Calu3 (cell line): ENCODE results near the gene TMEM98. TPM values are rescaled to one million over a fixed set of nuclear protein-coding genes. Genes with fewer than 3 reads are reported as not detected.

Source experiments
- BruUV-seq: library from RNA; stranded (reverse); fragments of 400-500 nt; replicated peaks from 2 replicates; lab custom pipeline; 2021; lab: Mats Ljungman, UMichigan
- CTCF ChIA-PET: fragments of 300-600 bp; sonication (Branson Sonifier 250); formaldehyde crosslinking; loops from one replicate; lab custom pipeline; 2022; ENCODE audit warnings: antibody characterized with exemption; lab: Charles Lee
- DNase-seq: peaks from one replicate; pipeline ENCODE4 v3.0.0; 2022
- H3K27ac Mint-ChIP-seq: one replicate; pipeline ENCODE4 v1.8.0; 2022; ENCODE audit warnings: mixed read lengths; ENCODE audit not compliant: unreplicated experiment
- H3K27me3 Mint-ChIP-seq: one replicate; pipeline ENCODE4 v1.8.0; 2022; ENCODE audit warnings: mixed read lengths; ENCODE audit not compliant: unreplicated experiment
- H3K36me3 Mint-ChIP-seq: one replicate; pipeline ENCODE4 v1.8.0; 2022; ENCODE audit warnings: mild to moderate bottlenecking, moderate library complexity, mixed read lengths; ENCODE audit not compliant: insufficient read depth, unreplicated experiment
- H3K4me1 Mint-ChIP-seq: one replicate; pipeline ENCODE4 v1.8.0; 2022; ENCODE audit warnings: mild to moderate bottlenecking, low read depth, mixed read lengths; ENCODE audit not compliant: unreplicated experiment
- H3K4me3 Mint-ChIP-seq: one replicate; pipeline ENCODE4 v1.8.0; 2022; ENCODE audit warnings: mild to moderate bottlenecking, low read depth, moderate library complexity, mixed read lengths; ENCODE audit not compliant: unreplicated experiment
- H3K9me3 Mint-ChIP-seq: one replicate; pipeline ENCODE4 v1.8.0; 2022; ENCODE audit warnings: low read depth, mixed read lengths; ENCODE audit not compliant: unreplicated experiment
- intact Hi-C: fragments of 100-400 bp; cut with micrococcal nuclease; formaldehyde crosslinking; loops from one replicate; pipeline ENCODE4 v1.10.0; 2022; ENCODE audit not compliant: unreplicated experiment
- total RNA-seq: library from RNA; stranded (reverse); gene quantifications from 2 replicates; pipeline ENCODE4 v1.2.3, GENCODE V29; 2022
- TF ChIP-seq, protein P1 (sequence below): fragments of 200-600 bp; IDR thresholded peaks from one replicate; pipeline ENCODE4 v1.8.0; 2022; ENCODE audit warnings: antibody characterized with exemption; ENCODE audit not compliant: unreplicated experiment

The TMEM98 gene
- total RNA-seq, 1 experiment from 2014 or later: 2.1 TPM

DNA sequence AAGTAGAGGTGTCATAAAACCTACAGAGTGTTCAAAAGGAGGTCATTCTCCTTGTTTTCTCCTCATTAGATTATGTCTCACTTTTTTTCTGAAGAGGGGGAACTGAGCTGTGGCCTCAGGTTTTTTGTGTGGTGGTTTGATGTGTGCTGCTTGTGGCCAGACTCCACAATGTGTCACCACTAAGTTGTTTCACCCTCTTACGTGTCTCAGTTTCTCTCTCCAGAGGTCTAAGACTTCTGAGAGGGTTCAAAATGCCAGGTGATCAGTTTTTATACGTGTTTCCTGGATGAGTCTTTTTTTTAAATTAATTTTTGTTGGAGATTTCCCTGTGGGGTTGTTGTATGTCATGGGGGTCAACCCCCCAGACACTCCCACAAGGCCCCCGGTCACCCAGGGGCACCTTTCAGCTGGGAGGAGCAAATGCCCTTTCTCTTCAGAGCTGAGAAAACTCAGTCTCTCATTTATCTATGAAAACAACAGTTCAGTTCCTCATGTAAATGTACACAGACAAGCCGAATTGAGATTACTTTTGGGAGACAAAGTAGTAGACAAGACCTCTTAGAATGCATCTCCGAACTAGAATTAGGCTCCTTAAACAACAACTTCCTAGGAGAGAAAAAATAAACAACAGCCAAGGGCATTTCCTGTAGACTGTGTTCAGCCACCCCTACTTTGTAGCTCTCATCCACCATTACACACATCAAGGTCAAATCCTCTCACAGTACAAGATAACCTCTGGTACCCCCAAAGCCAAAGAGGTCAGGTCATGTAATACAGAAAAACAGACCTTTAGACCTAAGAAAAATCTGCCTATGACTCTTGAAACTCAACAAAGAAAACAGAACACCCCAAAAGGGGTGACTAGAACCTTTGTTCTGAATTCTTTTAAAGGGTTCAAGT lies 23.9 kb upstream of the TMEM98 start:
- CTCF ChIA-PET: no interaction called here
- BruUV-seq: no TSS peak
- H3K27ac Mint-ChIP-seq: no peak overlapping the region

DNA sequence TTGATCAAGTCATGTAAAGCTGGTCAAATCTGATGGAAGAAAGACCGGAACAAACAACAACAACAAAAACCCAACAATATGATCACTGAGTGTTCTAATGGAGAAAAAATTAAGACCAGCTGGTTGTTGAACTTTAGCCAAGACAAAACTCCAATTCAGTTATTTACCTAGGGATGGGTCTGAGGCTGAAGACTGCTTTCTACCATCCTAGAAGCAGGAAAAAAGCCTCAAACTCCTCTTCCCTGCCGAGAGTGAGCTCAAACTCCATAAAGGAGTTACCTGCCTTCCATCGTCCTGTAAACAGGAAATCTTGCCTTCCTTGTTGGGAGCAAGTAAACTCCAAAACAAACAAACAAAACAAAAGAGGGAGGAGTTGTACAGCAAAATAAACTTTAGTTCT lies 23.1 kb upstream of the TMEM98 start:
- intact Hi-C loops: no loop called here
- H3K4me1 Mint-ChIP-seq: no peaks in the 10 kb centered on the region
- no peak overlapping the region for H3K27ac Mint-ChIP-seq
- CTCF ChIA-PET: no interaction called here
- TF ChIP-seq, protein P1, sequence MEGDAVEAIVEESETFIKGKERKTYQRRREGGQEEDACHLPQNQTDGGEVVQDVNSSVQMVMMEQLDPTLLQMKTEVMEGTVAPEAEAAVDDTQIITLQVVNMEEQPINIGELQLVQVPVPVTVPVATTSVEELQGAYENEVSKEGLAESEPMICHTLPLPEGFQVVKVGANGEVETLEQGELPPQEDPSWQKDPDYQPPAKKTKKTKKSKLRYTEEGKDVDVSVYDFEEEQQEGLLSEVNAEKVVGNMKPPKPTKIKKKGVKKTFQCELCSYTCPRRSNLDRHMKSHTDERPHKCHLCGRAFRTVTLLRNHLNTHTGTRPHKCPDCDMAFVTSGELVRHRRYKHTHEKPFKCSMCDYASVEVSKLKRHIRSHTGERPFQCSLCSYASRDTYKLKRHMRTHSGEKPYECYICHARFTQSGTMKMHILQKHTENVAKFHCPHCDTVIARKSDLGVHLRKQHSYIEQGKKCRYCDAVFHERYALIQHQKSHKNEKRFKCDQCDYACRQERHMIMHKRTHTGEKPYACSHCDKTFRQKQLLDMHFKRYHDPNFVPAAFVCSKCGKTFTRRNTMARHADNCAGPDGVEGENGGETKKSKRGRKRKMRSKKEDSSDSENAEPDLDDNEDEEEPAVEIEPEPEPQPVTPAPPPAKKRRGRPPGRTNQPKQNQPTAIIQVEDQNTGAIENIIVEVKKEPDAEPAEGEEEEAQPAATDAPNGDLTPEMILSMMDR: no peak
- peaks cover 18% of the 10 kb centered on the region for H3K27me3 Mint-ChIP-seq
- no peaks in the 10 kb centered on the region for H3K9me3 Mint-ChIP-seq
- no TSS peak for BruUV-seq
- H3K36me3 Mint-ChIP-seq: no peaks in the 10 kb centered on the region
- no peak for DNase-seq
- H3K4me3 Mint-ChIP-seq: no peak overlapping the region

More for the DNA sequence above, 23.9 kb upstream of the TMEM98 start:
- no peak overlapping the region for H3K4me3 Mint-ChIP-seq
- TF ChIP-seq, protein P1: no peak
- H3K27me3 Mint-ChIP-seq: peaks cover 18% of the 10 kb centered on the region
- H3K4me1 Mint-ChIP-seq: no peaks in the 10 kb centered on the region
- DNase-seq: no peak
- intact Hi-C loops: no loop called here
- H3K9me3 Mint-ChIP-seq: no peaks in the 10 kb centered on the region
- H3K36me3 Mint-ChIP-seq: no peaks in the 10 kb centered on the region

DNA sequence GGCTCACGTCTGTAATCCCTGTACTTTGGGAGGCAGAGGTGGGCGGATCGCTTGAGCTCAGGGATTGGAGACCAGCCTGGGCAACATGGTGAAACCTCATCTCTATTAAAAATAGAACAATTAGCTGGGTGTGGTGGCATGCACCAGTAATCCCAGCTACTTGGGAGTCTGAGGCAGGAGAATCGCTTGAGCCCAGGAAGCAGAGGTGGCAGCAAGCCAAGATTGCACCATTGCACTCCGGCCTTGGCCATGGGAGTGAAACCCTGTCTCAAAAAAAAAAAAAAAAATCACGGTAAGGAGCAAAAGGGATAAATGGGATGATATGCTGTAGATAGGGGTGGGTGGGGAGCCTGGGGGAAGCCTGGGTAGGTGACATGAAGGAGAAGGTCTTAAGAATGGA lies 20.4 kb upstream of the TMEM98 start:
- no peak for DNase-seq
- Mint-ChIP-seq H3K4me1 (no peaks in the 10 kb centered on the region), H3K36me3 (no peaks in the 10 kb centered on the region), H3K27ac (no peak overlapping the region), H3K27me3 (peaks cover 18% of the 10 kb centered on the region), H3K9me3 (no peaks in the 10 kb centered on the region), H3K4me3 (no peak overlapping the region)
- intact Hi-C loops: no loop called here
- no TSS peak for BruUV-seq
- TF ChIP-seq, protein P1: no peak
- CTCF ChIA-PET: interaction anchor here (0.7 kb wide), 1 partner anchor 149 kb away, joined by 5 read pairs; no protein-coding TSS in a partner anchor

DNA sequence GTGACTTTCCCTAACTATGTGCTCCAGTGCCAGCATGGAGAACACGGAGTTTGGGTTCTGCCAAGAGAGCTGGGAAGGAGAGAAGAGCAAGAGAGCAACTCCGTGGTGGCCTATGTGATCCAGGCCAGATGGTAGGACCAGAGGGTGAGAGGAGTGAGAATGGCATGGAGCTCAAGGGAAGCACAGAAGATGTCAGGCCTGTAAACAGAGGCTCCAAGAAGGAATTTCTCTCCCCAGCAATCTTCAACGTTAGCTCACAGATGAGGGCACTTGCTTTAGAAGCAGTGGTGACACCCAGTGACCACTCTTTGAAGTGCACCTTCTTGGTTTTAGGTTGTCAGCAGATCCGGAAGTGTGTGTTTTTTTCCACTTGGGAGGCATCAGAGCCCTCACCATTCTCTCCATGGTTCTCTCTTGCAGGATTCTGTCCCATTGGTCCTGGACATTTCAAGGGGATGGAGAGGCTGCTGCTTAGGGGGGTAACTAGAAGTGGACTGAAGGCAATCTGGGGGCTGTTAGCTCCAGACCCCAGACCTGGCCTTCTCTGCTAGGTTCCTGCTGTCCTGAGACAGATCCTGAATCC lies 18.1 kb upstream of the TMEM98 start:
- Mint-ChIP-seq H3K4me3 (no peak overlapping the region), H3K9me3 (no peaks in the 10 kb centered on the region), H3K36me3 (no peaks in the 10 kb centered on the region), H3K27me3 (peaks cover 29% of the 10 kb centered on the region), H3K4me1 (no peaks in the 10 kb centered on the region), H3K27ac (no peak overlapping the region)
- intact Hi-C loops: loop anchor here (1.0 kb wide), 1 partner anchor 127 kb away; no protein-coding TSS in a partner anchor
- BruUV-seq: no TSS peak
- TF ChIP-seq, protein P1: peak; percentile 71
- CTCF ChIA-PET: interaction anchor here (0.5 to 1.0 kb wide), 8 partner anchors 14 to 292 kb away, joined by 3 to 12 read pairs (median 4); partner anchors contain the start of gene MYO1D
- peak; percentile 79 for DNase-seq
